HG03060 (cell line): Measurements from ENCODE around the gene MAST4.
A peak's percentile ranks its signal among the peaks of the same experiment; 100 is the strongest.

ENCODE experiments used
- ATAC-seq: cut with Tn5 transposase; IDR thresholded peaks from one replicate; pipeline ENCODE4 v1.9.1; 2021; ENCODE audit warnings: low read depth, moderate number of reproducible peaks; ENCODE audit not compliant: unreplicated experiment

MAST4 gene

GRCh38 chr5:67209141-67209771 is 613.1 kb downstream of the MAST4 start:
- no peak for ATAC-seq

GRCh38 chr5:67211926-67212325 is 615.7 kb downstream of the MAST4 start:
- ATAC-seq: no peak

- ATAC-seq: no peak
These were observed 617.8 kb downstream of the MAST4 start for GRCh38 chr5:67214036-67214435.

- ATAC-seq: no peak
These were observed 618.7 kb downstream of the MAST4 start for GRCh38 chr5:67214707-67215447.

GRCh38 chr5:67215519-67216471 is 619.6 kb downstream of the MAST4 start:
- peak; percentile 100 for ATAC-seq

GRCh38 chr5:67216564-67216963 is 620.4 kb downstream of the MAST4 start:
- ATAC-seq: no peak
